A549 (cell line): Measurements from ENCODE around the gene ADH1C. TPM values are rescaled to one million over a fixed set of nuclear protein-coding genes. Genes with fewer than 3 reads are reported as not detected.

Source experiments
- ATAC-seq, 2 experiments: fragments of 200-7000 bp in 1 of 2; fragments of >200 bp in 1 of 2; cut with Nextera tagmentation in 1 of 2; cut with Tn5 transposase in 1 of 2; 3 replicates each; pipeline versions ENCODE4 v1.8.0 to v1.9.1; 2018 to 2020; ENCODE audit warnings: mild to moderate bottlenecking in 1 of 2, moderate library complexity in 1 of 2
- CTCF ChIA-PET: fragments of 300-600 bp; sonication (Branson Sonifier 250); formaldehyde crosslinking; extraction: SDS; loops from one replicate; lab custom pipeline; 2021; ENCODE audit warnings: antibody characterized with exemption, inconsistent platforms; lab: Yijun Ruan, JAX
- POLR2A ChIA-PET: fragments of 350-600 bp; formaldehyde crosslinking; extraction: SDS; loops from one replicate; lab custom pipeline; 2021; ENCODE audit warnings: antibody characterized with exemption, inconsistent platforms; lab: Yijun Ruan, JAX
- DNase-seq, 2 experiments: peaks; one replicate each; pipeline versions ENCODE4 v3.0.0 to v3.0.0-alpha.2; 2011 to 2016; ENCODE audit warnings: low read depth in 1 of 2, low spot score in 1 of 2
- FAIRE-seq: peaks from 2 replicates; lab custom pipeline; 2011; peaks lifted over from hg19 to GRCh38; lab: Jason Lieb, UNC
- H3K27ac ChIP-seq, 2 experiments: fragments of >200 bp; sonication (Bioruptor Twin); formaldehyde crosslinking; 3 replicates each; pipeline ENCODE4 v1.5.1; 2016 to 2017
- H3K4me1 ChIP-seq: fragments of >200 bp; sonication (Bioruptor Twin); formaldehyde crosslinking; 3 replicates; pipeline ENCODE4 v1.6.1; 2016
- H3K4me2 ChIP-seq: fragments of >200 bp; sonication (Bioruptor Twin); formaldehyde crosslinking; 3 replicates; pipeline ENCODE4 v1.6.1; 2016
- H3K4me3 ChIP-seq: fragments of >200 bp; sonication (Bioruptor Twin); formaldehyde crosslinking; 3 replicates; pipeline ENCODE4 v1.5.1; 2016
- H3K9me3 ChIP-seq: fragments of >200 bp; sonication (Bioruptor Twin); formaldehyde crosslinking; 3 replicates; pipeline ENCODE4 v1.6.1; 2016
- BHLHE40 ChIP-seq: IDR thresholded peaks from 2 replicates; pipeline ENCODE4 v1.6.1; 2012; ENCODE audit warnings: low read depth, low read length, inconsistent platforms
- CBX8 ChIP-seq: fragments of 200-600 bp; sonication (generic); IDR thresholded peaks from 2 replicates; pipeline ENCODE4 v1.6.1; 2016
- CEBPB ChIP-seq, 2 experiments: fragments of >200 bp in 1 of 2; sonication (Bioruptor Twin) in 1 of 2; formaldehyde crosslinking in 1 of 2; IDR thresholded peaks; 2 replicates each; pipeline ENCODE4 v1.6.1; 2012 to 2016
- CHD4 ChIP-seq: fragments of 200-600 bp; sonication (generic); IDR thresholded peaks from 2 replicates; pipeline ENCODE4 v1.6.1; 2016; ENCODE audit warnings: antibody characterized with exemption, mild to moderate bottlenecking, borderline replicate concordance
- EHF ChIP-seq: fragments of 250-450 bp; sonication (Bioruptor Pico); IDR thresholded peaks from 2 replicates; pipeline ENCODE4 v1.5.0; 2020; ENCODE audit warnings: mild to moderate bottlenecking
- EP300 ChIP-seq, 2 experiments: fragments of >200 bp; sonication (Bioruptor Twin); formaldehyde crosslinking; IDR thresholded peaks; 2 replicates in 1 of 2; 3 replicates in 1 of 2; pipeline ENCODE4 v1.6.1; 2016 to 2017
- FOSL2 ChIP-seq, 2 experiments: fragments of 450-650 bp in 1 of 2; fragments of >200 bp in 1 of 2; sonication (Bioruptor Twin) in 1 of 2; formaldehyde crosslinking; IDR thresholded peaks; 2 replicates each; pipeline versions ENCODE4 v1.5.0 to v1.6.1; 2016 to 2020; ENCODE audit warnings: mild to moderate bottlenecking in 1 of 2, moderate library complexity in 1 of 2
- HOXB13 ChIP-seq: fragments of 250-450 bp; sonication (Bioruptor Pico); IDR thresholded peaks from 2 replicates; pipeline ENCODE4 v1.5.0; 2020; ENCODE audit warnings: low read depth, mild to moderate bottlenecking, moderate library complexity
- MAFK ChIP-seq: fragments of 450-650 bp; IDR thresholded peaks from 2 replicates; pipeline ENCODE4 v1.6.1; 2014; ENCODE audit not compliant: partially characterized antibody
- MAZ ChIP-seq: fragments of 150-350 bp; IDR thresholded peaks from 2 replicates; pipeline ENCODE4 v1.6.1; 2014; ENCODE audit warnings: antibody characterized with exemption, low read depth, low read length, borderline replicate concordance
- NFE2L2 ChIP-seq: fragments of 150-350 bp; conservative IDR thresholded peaks from 2 replicates; pipeline ENCODE4 v1.6.1; 2014; ENCODE audit warnings: low read length
- NPAS2 ChIP-seq: fragments of 250-450 bp; sonication (Bioruptor Pico); IDR thresholded peaks from 2 replicates; pipeline ENCODE4 v1.8.0; 2022; ENCODE audit warnings: mild to moderate bottlenecking, moderate library complexity, borderline replicate concordance
- PHF8 ChIP-seq: fragments of 200-600 bp; sonication (generic); IDR thresholded peaks from 2 replicates; pipeline ENCODE4 v1.6.1; 2016; ENCODE audit warnings: low read depth, mild to moderate bottlenecking, antibody characterized with exemption, moderate library complexity, borderline replicate concordance
- POLR2AphosphoS2 ChIP-seq: conservative IDR thresholded peaks from 2 replicates; pipeline ENCODE4 v1.6.1; 2012; ENCODE audit warnings: low read length, improper control_type of control experiment, inconsistent platforms
- RAD21 ChIP-seq, 2 experiments: fragments of >200 bp in 1 of 2; sonication (Bioruptor Twin) in 1 of 2; formaldehyde crosslinking in 1 of 2; IDR thresholded peaks in 1 of 2; conservative IDR thresholded peaks in 1 of 2; 2 replicates in 1 of 2; 3 replicates in 1 of 2; pipeline ENCODE4 v1.6.1; 2012 to 2018; ENCODE audit warnings: inconsistent platforms in 1 of 2
- RARB ChIP-seq: fragments of 250-450 bp; sonication (Bioruptor Pico); IDR thresholded peaks from 2 replicates; pipeline ENCODE4 v1.8.0; 2021; ENCODE audit warnings: mild to moderate bottlenecking, moderate library complexity
- RCOR1 ChIP-seq: fragments of 150-350 bp; IDR thresholded peaks from 2 replicates; pipeline ENCODE4 v1.6.1; 2014; ENCODE audit warnings: antibody characterized with exemption, low read length, low read depth
- RNF2 ChIP-seq: fragments of 200-600 bp; sonication (generic); IDR thresholded peaks from 2 replicates; pipeline ENCODE4 v1.6.1; 2016; ENCODE audit warnings: low read depth, mild to moderate bottlenecking, antibody characterized with exemption, moderate library complexity, borderline replicate concordance
- SMC3 ChIP-seq: fragments of >200 bp; sonication (Bioruptor Twin); formaldehyde crosslinking; IDR thresholded peaks from 3 replicates; pipeline ENCODE4 v1.6.1; 2018; ENCODE audit warnings: inconsistent platforms
- TP53 ChIP-seq: fragments of 250-450 bp; sonication (Bioruptor Pico); IDR thresholded peaks from 2 replicates; pipeline ENCODE4 v1.5.0; 2021; ENCODE audit warnings: mild to moderate bottlenecking, moderate library complexity
- ZFP36 ChIP-seq: fragments of 450-650 bp; IDR thresholded peaks from 2 replicates; pipeline ENCODE4 v1.6.1; 2014; ENCODE audit warnings: borderline replicate concordance; ENCODE audit not compliant: partially characterized antibody
- ZNF302 ChIP-seq: fragments of 250-450 bp; sonication (Bioruptor Pico); IDR thresholded peaks from 2 replicates; pipeline ENCODE4 v1.9.0; 2021; ENCODE audit warnings: inconsistent platforms, mild to moderate bottlenecking, moderate library complexity
- ZSCAN20 ChIP-seq: fragments of 250-450 bp; sonication (Bioruptor Pico); IDR thresholded peaks from 2 replicates; pipeline ENCODE4 v1.8.0; 2022; ENCODE audit warnings: mild to moderate bottlenecking, moderate library complexity
- WGBS: methylation state at CpG from one replicate; pipeline ENCODE4 v1.1.6; 2017; ENCODE audit errors: missing lambda C conversion rate; 5-methylcytosine and 5-hydroxymethylcytosine counted together
- polyA plus RNA-seq, 4 experiments: library from polyadenylated mRNA; depleted of rRNA in 3 of 4; stranded (reverse); fragments of >200 nt; fragmentation: RNase III in 1 of 4; extraction: RNeasy Plus Mini Kit Qiagen cat#74134 plus additional on column Dnase treatment in 1 of 4; gene quantifications; 2 replicates in 3 of 4; 3 replicates in 1 of 4; pipeline ENCODE4 v1.2.3, GENCODE V29; 2011 to 2017
- TF ChIP-seq, protein P1 (sequence below): fragments of 250-450 bp; sonication (Bioruptor Pico); IDR thresholded peaks from 2 replicates; pipeline ENCODE4 v1.5.0; 2020; ENCODE audit warnings: low read depth, mild to moderate bottlenecking, moderate library complexity
- TF ChIP-seq, protein P2 (sequence below): IDR thresholded peaks from 2 replicates; pipeline ENCODE4 v1.6.1; 2012
- TF ChIP-seq, protein P3 (sequence below): IDR thresholded peaks from 2 replicates; pipeline ENCODE4 v1.6.1; 2012; ENCODE audit warnings: low read depth, borderline replicate concordance
- TF ChIP-seq, protein P4 (sequence below): fragments of >200 bp; sonication (Bioruptor Twin); formaldehyde crosslinking; IDR thresholded peaks from 3 replicates; pipeline ENCODE4 v1.5.1; 2016

ADH1C gene
- polyA plus RNA-seq, 2 of the 4 experiments (the other 2 are of a cell fraction), result not detected

DNA sequence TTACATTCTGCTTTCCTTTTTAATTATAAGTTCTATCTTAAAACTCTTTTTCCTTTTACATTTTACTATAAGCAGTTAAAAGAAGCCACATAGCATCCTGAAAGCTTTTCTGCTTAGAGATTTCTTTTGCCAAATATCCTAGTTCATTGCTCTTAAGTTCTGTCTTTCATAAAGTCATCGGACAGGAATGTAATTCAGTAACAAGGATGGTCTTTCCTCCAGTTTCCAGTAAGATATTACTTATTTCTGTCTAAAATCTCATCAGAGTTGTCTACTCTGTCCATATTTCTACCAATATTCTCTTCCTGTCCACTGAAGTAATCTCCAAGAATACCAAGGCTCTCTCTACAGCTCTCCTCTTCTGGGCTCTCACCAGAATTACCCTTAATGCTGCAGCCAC, 37.5 kb upstream of the ADH1C start (continued):
- TF ChIP-seq, protein P1, sequence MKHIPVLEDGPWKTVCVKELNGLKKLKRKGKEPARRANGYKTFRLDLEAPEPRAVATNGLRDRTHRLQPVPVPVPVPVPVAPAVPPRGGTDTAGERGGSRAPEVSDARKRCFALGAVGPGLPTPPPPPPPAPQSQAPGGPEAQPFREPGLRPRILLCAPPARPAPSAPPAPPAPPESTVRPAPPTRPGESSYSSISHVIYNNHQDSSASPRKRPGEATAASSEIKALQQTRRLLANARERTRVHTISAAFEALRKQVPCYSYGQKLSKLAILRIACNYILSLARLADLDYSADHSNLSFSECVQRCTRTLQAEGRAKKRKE (CRISPR knock-in tag), result no peak
- TF ChIP-seq RCOR1 (no peak), SMC3 (no peak), ZSCAN20 (CRISPR knock-in tag) (no peak), EHF (CRISPR knock-in tag) (no peak), ZFP36 (no peak), RNF2 (no peak)
- TF ChIP-seq, protein P2, sequence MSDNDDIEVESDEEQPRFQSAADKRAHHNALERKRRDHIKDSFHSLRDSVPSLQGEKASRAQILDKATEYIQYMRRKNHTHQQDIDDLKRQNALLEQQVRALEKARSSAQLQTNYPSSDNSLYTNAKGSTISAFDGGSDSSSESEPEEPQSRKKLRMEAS, result no peak

DNA sequence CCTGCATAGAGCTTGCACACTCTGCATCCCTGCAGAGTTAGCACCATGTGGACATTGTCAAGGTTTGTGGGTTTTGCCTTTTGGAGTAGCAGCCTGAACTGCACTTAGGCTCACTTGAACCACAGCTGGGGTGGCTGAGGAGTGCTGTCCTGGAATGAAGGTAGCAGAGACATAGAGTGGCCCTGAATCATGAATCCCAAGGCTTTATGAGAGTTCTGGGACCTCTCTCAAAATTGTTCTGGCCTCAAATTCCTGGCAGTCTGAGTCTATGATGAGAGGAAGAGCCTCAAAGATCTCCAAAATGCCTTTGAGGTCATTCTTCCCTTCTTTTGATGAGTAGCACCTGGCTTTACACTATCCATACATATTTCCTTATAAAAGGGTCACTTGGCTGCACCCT, 37.1 kb upstream of the ADH1C start:
- POLR2A ChIA-PET, result no interaction called here

DNA sequence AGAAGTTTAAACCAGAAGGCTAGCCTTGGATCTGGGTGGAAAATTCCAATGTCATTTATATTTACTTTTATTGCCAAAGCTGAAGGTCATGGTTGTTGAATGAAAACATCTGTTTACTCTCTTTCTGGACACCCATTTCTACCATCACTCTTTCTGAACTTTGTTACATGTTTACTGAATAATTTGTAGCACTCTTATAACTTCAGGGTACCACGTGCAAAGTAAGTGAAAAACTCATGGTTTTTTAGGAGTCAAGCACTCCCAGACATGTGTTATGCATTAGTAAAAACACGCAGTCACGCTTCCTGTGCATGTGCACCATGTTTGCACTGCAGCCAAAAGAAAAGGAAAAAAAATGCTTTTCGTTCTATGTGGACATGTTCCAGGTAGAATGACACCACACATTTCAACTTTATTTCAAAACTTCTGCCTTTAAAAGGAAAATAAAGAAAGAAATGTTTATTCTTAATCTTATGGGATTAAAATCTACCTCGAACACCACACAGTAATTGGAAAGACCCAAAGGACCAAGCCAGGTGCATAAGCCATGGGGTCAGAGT, 31.4 kb upstream of the ADH1C start:
- no peak for ATAC-seq

More for the DNA sequence above, 37.1 kb upstream of the ADH1C start:
- TF ChIP-seq MAFK (no peak), FOSL2 (IDR thresholded peaks at IDR 0.05) (no peak), FOSL2 (CRISPR knock-in tag; IDR thresholded peaks at IDR 0.05) (no peak), CEBPB (IDR thresholded peaks at IDR 0.05) (no peak), CBX8 (no peak), BHLHE40 (no peak), RAD21 (conservative IDR thresholded peaks at IDR 0.05 in 1 of 2, IDR thresholded peaks at IDR 0.05 in 1 of 2) (no peak), NPAS2 (no peak), HOXB13 (CRISPR knock-in tag) (no peak), MAZ (no peak), CHD4 (no peak), ZNF302 (CRISPR knock-in tag) (no peak)
- TF ChIP-seq, protein P3, sequence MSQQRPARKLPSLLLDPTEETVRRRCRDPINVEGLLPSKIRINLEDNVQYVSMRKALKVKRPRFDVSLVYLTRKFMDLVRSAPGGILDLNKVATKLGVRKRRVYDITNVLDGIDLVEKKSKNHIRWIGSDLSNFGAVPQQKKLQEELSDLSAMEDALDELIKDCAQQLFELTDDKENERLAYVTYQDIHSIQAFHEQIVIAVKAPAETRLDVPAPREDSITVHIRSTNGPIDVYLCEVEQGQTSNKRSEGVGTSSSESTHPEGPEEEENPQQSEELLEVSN, result no peak
- TF ChIP-seq, protein P4, sequence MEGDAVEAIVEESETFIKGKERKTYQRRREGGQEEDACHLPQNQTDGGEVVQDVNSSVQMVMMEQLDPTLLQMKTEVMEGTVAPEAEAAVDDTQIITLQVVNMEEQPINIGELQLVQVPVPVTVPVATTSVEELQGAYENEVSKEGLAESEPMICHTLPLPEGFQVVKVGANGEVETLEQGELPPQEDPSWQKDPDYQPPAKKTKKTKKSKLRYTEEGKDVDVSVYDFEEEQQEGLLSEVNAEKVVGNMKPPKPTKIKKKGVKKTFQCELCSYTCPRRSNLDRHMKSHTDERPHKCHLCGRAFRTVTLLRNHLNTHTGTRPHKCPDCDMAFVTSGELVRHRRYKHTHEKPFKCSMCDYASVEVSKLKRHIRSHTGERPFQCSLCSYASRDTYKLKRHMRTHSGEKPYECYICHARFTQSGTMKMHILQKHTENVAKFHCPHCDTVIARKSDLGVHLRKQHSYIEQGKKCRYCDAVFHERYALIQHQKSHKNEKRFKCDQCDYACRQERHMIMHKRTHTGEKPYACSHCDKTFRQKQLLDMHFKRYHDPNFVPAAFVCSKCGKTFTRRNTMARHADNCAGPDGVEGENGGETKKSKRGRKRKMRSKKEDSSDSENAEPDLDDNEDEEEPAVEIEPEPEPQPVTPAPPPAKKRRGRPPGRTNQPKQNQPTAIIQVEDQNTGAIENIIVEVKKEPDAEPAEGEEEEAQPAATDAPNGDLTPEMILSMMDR, result no peak
- FAIRE-seq (no peak), DNase-seq (no peak), ATAC-seq (no peak)
- Histone ChIP-seq H3K9me3 (peaks cover 5% of the 10 kb centered on the region; the same call in 1 of the 3 replicates), H3K4me2 (no peak overlapping the region), H3K4me1 (no peaks in the 10 kb centered on the region), H3K4me3 (no peak overlapping the region), H3K27ac (no peak overlapping the region)
- CTCF ChIA-PET, result no interaction called here

More for the DNA sequence above, 31.4 kb upstream of the ADH1C start:
- 39% methylated on average over 5 of the region's 5 CpGs for WGBS
- no peaks in the 10 kb centered on the region for H3K9me3 ChIP-seq
- DNase-seq (no peak), FAIRE-seq (no peak)
- no peak for TF ChIP-seq EHF (CRISPR knock-in tag)
- no peak for TF ChIP-seq SMC3
- TF ChIP-seq MAZ, result no peak
- no peak for TF ChIP-seq PHF8
- TF ChIP-seq TP53, result no peak
- no peak for TF ChIP-seq CEBPB (IDR thresholded peaks at IDR 0.05)
- no peak for TF ChIP-seq RARB (CRISPR knock-in tag)
- TF ChIP-seq, protein P2, result no peak
- TF ChIP-seq EP300 (IDR thresholded peaks at IDR 0.05), result no peak
- TF ChIP-seq POLR2AphosphoS2, result no peak
- TF ChIP-seq NFE2L2, result no peak
- POLR2A ChIA-PET, result no interaction called here
- no peak overlapping the region for H3K4me2 ChIP-seq
- no peak overlapping the region for H3K4me3 ChIP-seq
- CTCF ChIA-PET, result interaction anchor here (1.1 kb wide), 1 partner anchor 389 kb away, joined by 3 read pairs; the partner anchor contains the start of gene METAP1
- H3K4me1 ChIP-seq, result no peaks in the 10 kb centered on the region
- no peak overlapping the region for H3K27ac ChIP-seq
